Progenitor cell of endocrine pancreas (in vitro differentiated cells): Measurements from ENCODE around the gene TACC2. TPM values are rescaled to one million over a fixed set of nuclear protein-coding genes. Genes with fewer than 3 reads are reported as not detected.
A peak's percentile ranks its signal among the peaks of the same experiment; 100 is the strongest.

Experiments used
- DNase-seq: peaks from one replicate; pipeline ENCODE4 v3.0.0; 2021; ENCODE audit warnings: low spot score; ENCODE audit not compliant: unreplicated experiment
- H3K27ac Mint-ChIP-seq: 2 replicates; pipeline ENCODE4 v1.8.0; 2021; ENCODE audit warnings: mild to moderate bottlenecking, moderate library complexity, mixed read lengths
- H3K27me3 Mint-ChIP-seq: 2 replicates; pipeline ENCODE4 v1.8.0; 2021; ENCODE audit warnings: mixed read lengths
- H3K36me3 Mint-ChIP-seq: 2 replicates; pipeline ENCODE4 v1.8.0; 2022; ENCODE audit warnings: mixed read lengths; ENCODE audit not compliant: insufficient read depth
- H3K4me1 Mint-ChIP-seq: 2 replicates; pipeline ENCODE4 v1.8.0; 2021; ENCODE audit warnings: low read depth, mixed read lengths
- H3K4me3 Mint-ChIP-seq: 2 replicates; pipeline ENCODE4 v1.8.0; 2021; ENCODE audit warnings: low read depth, mild to moderate bottlenecking, moderate library complexity, mixed read lengths
- H3K9me3 Mint-ChIP-seq: 2 replicates; pipeline ENCODE4 v1.8.0; 2021; ENCODE audit warnings: low read depth, mixed read lengths
- total RNA-seq: library from RNA; stranded (reverse); gene quantifications from 2 replicates; pipeline ENCODE4 v1.2.1, GENCODE V29; 2021
- TF ChIP-seq, protein P1 (sequence below): fragments of 200-600 bp; sonication (generic); IDR thresholded peaks from one replicate; pipeline ENCODE4 v1.5.0; 2021; ENCODE audit warnings: antibody characterized with exemption, mild to moderate bottlenecking; ENCODE audit not compliant: unreplicated experiment

Gene TACC2
- total RNA-seq, 1 donor from 2014 or later = 60.4 TPM

DNA sequence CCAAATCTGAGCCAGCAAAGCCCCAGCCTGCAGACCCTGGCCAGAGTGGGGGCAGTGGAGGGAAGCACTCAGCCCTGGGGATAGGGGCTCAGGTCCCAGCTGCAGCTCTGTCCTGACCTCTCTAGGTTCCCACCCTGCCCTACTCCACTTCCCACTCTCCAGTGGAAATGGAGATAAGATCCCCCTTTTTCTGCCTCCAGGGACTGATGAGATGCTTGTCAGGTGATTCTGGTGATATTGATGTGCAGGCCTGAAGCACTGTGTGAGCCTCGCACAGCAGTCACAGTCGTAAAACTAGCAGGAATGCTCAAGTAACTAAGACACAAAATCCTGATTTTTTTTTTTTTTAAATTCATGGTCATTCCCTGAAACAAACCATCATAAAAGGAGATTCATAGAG lies 227.1 kb downstream of the TACC2 start:
- TF ChIP-seq, protein P1, sequence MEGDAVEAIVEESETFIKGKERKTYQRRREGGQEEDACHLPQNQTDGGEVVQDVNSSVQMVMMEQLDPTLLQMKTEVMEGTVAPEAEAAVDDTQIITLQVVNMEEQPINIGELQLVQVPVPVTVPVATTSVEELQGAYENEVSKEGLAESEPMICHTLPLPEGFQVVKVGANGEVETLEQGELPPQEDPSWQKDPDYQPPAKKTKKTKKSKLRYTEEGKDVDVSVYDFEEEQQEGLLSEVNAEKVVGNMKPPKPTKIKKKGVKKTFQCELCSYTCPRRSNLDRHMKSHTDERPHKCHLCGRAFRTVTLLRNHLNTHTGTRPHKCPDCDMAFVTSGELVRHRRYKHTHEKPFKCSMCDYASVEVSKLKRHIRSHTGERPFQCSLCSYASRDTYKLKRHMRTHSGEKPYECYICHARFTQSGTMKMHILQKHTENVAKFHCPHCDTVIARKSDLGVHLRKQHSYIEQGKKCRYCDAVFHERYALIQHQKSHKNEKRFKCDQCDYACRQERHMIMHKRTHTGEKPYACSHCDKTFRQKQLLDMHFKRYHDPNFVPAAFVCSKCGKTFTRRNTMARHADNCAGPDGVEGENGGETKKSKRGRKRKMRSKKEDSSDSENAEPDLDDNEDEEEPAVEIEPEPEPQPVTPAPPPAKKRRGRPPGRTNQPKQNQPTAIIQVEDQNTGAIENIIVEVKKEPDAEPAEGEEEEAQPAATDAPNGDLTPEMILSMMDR = no peak
- peaks cover 17% of the 10 kb centered on the region for H3K36me3 Mint-ChIP-seq

GRCh38 chr10:122219340-122219739 lies 230.4 kb downstream of the TACC2 start:
- peak overlapping the region; percentile 20 for H3K27ac Mint-ChIP-seq
- TF ChIP-seq, protein P1 = no peak
- no peak overlapping the region for H3K4me3 Mint-ChIP-seq
- H3K36me3 Mint-ChIP-seq = peaks cover 9% of the 10 kb centered on the region
- DNase-seq = no peak
- no peaks in the 10 kb centered on the region for H3K9me3 Mint-ChIP-seq
- no peaks in the 10 kb centered on the region for H3K27me3 Mint-ChIP-seq
- no peaks in the 10 kb centered on the region for H3K4me1 Mint-ChIP-seq

More for the DNA sequence above, 227.1 kb downstream of the TACC2 start:
- H3K9me3 Mint-ChIP-seq = no peaks in the 10 kb centered on the region
- H3K27me3 Mint-ChIP-seq = no peaks in the 10 kb centered on the region
- DNase-seq = no peak
- no peak overlapping the region for H3K27ac Mint-ChIP-seq
- H3K4me3 Mint-ChIP-seq = no peak overlapping the region
- no peaks in the 10 kb centered on the region for H3K4me1 Mint-ChIP-seq

GRCh38 chr10:122220736-122221135 lies 231.8 kb downstream of the TACC2 start:
- H3K27ac Mint-ChIP-seq = no peak overlapping the region
- TF ChIP-seq, protein P1 = no peak
- H3K36me3 Mint-ChIP-seq = peaks cover 14% of the 10 kb centered on the region
- DNase-seq = no peak
- no peak overlapping the region for H3K4me3 Mint-ChIP-seq
- H3K9me3 Mint-ChIP-seq = no peaks in the 10 kb centered on the region
- H3K4me1 Mint-ChIP-seq = no peaks in the 10 kb centered on the region
- H3K27me3 Mint-ChIP-seq = no peaks in the 10 kb centered on the region

DNA sequence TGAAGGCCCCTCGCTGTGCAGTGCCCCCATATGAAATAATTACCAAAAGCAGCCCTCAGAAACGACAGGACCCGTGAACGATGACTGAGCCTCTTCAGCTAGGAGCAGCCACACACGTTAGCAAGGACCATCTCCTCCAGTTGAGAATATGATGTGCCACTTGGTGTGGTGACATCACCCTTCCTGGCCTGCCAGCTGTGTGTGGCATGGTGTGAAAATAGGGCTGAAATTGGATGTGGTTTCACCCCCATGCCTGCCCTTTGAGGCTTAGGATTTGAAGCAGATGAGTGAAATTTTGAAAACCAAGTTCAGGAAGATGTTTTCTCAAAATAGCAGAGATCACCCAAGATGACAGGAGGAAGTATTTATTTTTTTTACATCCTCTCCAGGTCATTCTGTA lies 233.0 kb downstream of the TACC2 start:
- Mint-ChIP-seq H3K36me3 (peaks cover 18% of the 10 kb centered on the region), H3K4me1 (no peaks in the 10 kb centered on the region), H3K27ac (no peak overlapping the region)

DNA sequence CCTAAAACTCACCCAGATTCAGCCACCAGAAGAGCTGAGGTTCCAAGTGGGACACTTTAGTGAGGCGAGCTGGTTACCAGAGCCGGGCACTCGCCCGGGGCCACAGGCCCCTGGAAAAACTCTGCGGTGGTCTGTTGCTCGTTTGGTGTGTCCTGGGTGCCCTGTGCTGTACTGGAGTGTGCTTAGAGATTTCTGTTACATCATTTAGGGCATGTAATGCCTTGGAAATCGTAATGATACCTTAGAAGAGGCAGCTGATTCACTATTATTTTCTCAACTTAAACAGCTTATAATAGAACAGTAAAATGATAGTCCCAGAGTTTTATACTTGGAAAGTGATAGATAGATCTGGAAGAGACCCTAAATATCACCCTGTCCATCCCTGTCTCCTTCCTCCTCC lies 233.7 kb downstream of the TACC2 start:
- H3K27me3 Mint-ChIP-seq = no peaks in the 10 kb centered on the region

More for the DNA sequence above, 233.0 kb downstream of the TACC2 start:
- Mint-ChIP-seq H3K9me3 (no peaks in the 10 kb centered on the region), H3K27me3 (no peaks in the 10 kb centered on the region), H3K4me3 (no peak overlapping the region)
- DNase-seq = no peak
- TF ChIP-seq, protein P1 = no peak

More for the DNA sequence above, 233.7 kb downstream of the TACC2 start:
- DNase-seq = no peak
- H3K36me3 Mint-ChIP-seq = peaks cover 20% of the 10 kb centered on the region
- TF ChIP-seq, protein P1 = no peak
- no peak overlapping the region for H3K27ac Mint-ChIP-seq
- no peaks in the 10 kb centered on the region for H3K4me1 Mint-ChIP-seq
- H3K9me3 Mint-ChIP-seq = no peaks in the 10 kb centered on the region
- H3K4me3 Mint-ChIP-seq = no peak overlapping the region
